Sigmoid colon (tissue), 7 donors: ENCODE results near the gene WDR91. TPM values are rescaled to one million over a fixed set of nuclear protein-coding genes. Genes with fewer than 3 reads are reported as not detected.

Experiments used
- DNase-seq: peaks from one replicate; pipeline ENCODE4 v3.0.0-alpha.2; 2019
- H3K27ac ChIP-seq, 4 donors: fragments of 200-600 bp; sonication (generic); one replicate each; pipeline ENCODE4 v1.5.1; 2016 to 2019; ENCODE audit warnings: mild to moderate bottlenecking in 1 of 4
- H3K27me3 ChIP-seq, 3 donors: fragments of 200-600 bp; sonication (generic); one replicate each; pipeline ENCODE4 v1.5.1; 2019; ENCODE audit warnings: mild to moderate bottlenecking in 1 of 3
- H3K36me3 ChIP-seq, 4 donors: fragments of 200-600 bp; sonication (generic); one replicate each; pipeline ENCODE4 v1.5.1; 2016 to 2019
- H3K4me1 ChIP-seq, 4 donors: fragments of 200-600 bp; sonication (generic); one replicate each; pipeline ENCODE4 v1.5.1; 2017 to 2019
- H3K4me3 ChIP-seq, 4 donors: fragments of 200-600 bp; sonication (generic); one replicate each; pipeline ENCODE4 v1.5.1; 2017 to 2019; ENCODE audit warnings: mild to moderate bottlenecking in 2 of 4, moderate library complexity in 1 of 4
- H3K9me3 ChIP-seq, 4 donors: fragments of 200-600 bp in 3 of 4; sonication (generic) in 3 of 4; one replicate each; pipeline versions ENCODE4 v1.5.1 to v1.6.1; 2013 to 2019
- EP300 ChIP-seq, 4 donors: sonication (generic); formaldehyde crosslinking; IDR thresholded peaks; one replicate each; pipeline ENCODE4 v1.6.1; 2017; ENCODE audit warnings: antibody characterized with exemption in 4 of 4
- POLR2A ChIP-seq, 2 donors: fragments of 450-650 bp; IDR thresholded peaks; one replicate each; pipeline ENCODE4 v1.6.1; 2016; ENCODE audit warnings: antibody characterized with exemption in 2 of 2, mild to moderate bottlenecking in 2 of 2, moderate library complexity in 2 of 2
- POLR2AphosphoS5 ChIP-seq, 4 donors: sonication (generic); formaldehyde crosslinking; IDR thresholded peaks; one replicate each; pipeline ENCODE4 v1.6.1; 2017; ENCODE audit warnings: antibody characterized with exemption in 4 of 4
- WGBS, 2 donors: extraction: QIAGEN DNeasy Blood & Tissue Kit; methylation state at CpG; one replicate each; pipeline ENCODE4 v1.1.7; 2013; 5-methylcytosine and 5-hydroxymethylcytosine counted together
- intact Hi-C: fragments of 100-400 bp; cut with DNase I; formaldehyde crosslinking; loops from one replicate; pipeline ENCODE4 v1.15.1; 2023
- polyA plus RNA-seq, 3 donors: library from polyadenylated mRNA; stranded (reverse); fragments of 200-250 nt; gene quantifications; one replicate each; pipeline ENCODE4 v1.2.3, GENCODE V29; 2013
- total RNA-seq, 4 donors: library from RNA; depleted of rRNA; stranded (reverse); fragments of >200 nt; gene quantifications; one replicate each; pipeline ENCODE4 v1.1.0, GENCODE V29; 2016
- TF ChIP-seq, protein P1 (sequence below), 4 experiments: fragments of 450-650 bp in 3 of 4; fragments of 200-600 bp in 1 of 4; IDR thresholded peaks; one replicate each; pipeline ENCODE4 v1.5.1; 2016 to 2019; ENCODE audit warnings: antibody characterized with exemption in 4 of 4, mild to moderate bottlenecking in 3 of 4, moderate library complexity in 2 of 4
- donor health status: healthy with polysubstance abuse.
- donor health status: Bipolar disorder and iron deficiency.
- donor health status: healthy.

Gene WDR91
- total and polyA plus RNA-seq, 7 donors = 2.1 to 14.1 (median 11.0) TPM

DNA sequence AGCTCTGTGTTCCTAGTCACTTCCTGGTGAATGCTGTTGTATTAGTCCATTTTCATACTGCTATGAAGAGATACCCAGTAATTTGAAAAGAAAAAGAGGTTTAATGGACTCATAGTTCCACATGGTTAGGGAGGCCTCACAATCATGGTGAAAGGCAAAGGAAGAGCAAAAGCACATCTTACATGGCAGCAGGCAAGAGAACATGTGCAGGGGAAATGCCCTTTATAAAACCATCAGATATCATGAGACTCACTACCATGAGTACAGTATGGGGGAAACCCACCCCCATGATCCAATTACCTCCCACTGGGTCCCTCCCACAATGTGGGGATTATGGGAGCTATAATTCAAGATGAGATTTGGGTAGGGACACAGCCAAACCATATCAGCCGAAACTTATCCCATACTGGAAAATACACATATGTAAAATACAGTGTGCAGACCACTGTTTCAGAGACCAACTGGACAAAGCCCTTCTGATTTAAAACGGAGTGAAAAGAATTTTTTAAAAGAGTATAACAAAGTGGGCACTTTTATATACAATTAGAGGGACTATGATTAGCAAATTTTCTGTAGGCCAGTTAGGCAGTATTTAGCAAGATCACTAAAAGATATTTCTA lies 48.8 kb downstream of the WDR91 start:
- H3K36me3 ChIP-seq = peaks cover 7 to 39% (median 20%) of the 10 kb centered on the region in 4 donors
- no peaks in the 10 kb centered on the region for H3K27me3 ChIP-seq
- H3K4me1 ChIP-seq = peaks cover 0 to 45% (median 23%) of the 10 kb centered on the region in 4 donors
- TF ChIP-seq, protein P1, sequence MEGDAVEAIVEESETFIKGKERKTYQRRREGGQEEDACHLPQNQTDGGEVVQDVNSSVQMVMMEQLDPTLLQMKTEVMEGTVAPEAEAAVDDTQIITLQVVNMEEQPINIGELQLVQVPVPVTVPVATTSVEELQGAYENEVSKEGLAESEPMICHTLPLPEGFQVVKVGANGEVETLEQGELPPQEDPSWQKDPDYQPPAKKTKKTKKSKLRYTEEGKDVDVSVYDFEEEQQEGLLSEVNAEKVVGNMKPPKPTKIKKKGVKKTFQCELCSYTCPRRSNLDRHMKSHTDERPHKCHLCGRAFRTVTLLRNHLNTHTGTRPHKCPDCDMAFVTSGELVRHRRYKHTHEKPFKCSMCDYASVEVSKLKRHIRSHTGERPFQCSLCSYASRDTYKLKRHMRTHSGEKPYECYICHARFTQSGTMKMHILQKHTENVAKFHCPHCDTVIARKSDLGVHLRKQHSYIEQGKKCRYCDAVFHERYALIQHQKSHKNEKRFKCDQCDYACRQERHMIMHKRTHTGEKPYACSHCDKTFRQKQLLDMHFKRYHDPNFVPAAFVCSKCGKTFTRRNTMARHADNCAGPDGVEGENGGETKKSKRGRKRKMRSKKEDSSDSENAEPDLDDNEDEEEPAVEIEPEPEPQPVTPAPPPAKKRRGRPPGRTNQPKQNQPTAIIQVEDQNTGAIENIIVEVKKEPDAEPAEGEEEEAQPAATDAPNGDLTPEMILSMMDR (IDR thresholded peaks at IDR 0.05) = no peak
- TF ChIP-seq POLR2A (IDR thresholded peaks at IDR 0.05) (no peak), EP300 (IDR thresholded peaks at IDR 0.05) (no peak), POLR2AphosphoS5 (IDR thresholded peaks at IDR 0.05) (no peak)
- no peaks in the 10 kb centered on the region for H3K9me3 ChIP-seq
- WGBS, 2 donors = 95 to 97% methylated on average over 2 of the region's 2 CpGs
- no peak for DNase-seq
- intact Hi-C loops = loop anchor here (10.0 kb wide), 1 partner anchor 388 kb away; the partner anchor contains the start of gene CALD1
- H3K4me3 ChIP-seq = no peak overlapping the region
- H3K27ac ChIP-seq = peak overlapping the region in 2 of 4 donors; percentile 32 to 67

- Histone ChIP-seq H3K4me1 (peaks cover 0 to 45% (median 17%) of the 10 kb centered on the region in 4 donors), H3K9me3 (no peaks in the 10 kb centered on the region), H3K36me3 (peaks cover 0 to 31% (median 15%) of the 10 kb centered on the region in 4 donors), H3K4me3 (no peak overlapping the region), H3K27me3 (no peaks in the 10 kb centered on the region), H3K27ac (peak overlapping the region in 3 of 4 donors; percentile 32 to 67 (median 43))
- no peak for DNase-seq
- intact Hi-C loops = loop anchor here (10.0 kb wide), 1 partner anchor 387 kb away; the partner anchor contains the start of gene CALD1
- TF ChIP-seq, protein P1 (IDR thresholded peaks at IDR 0.05) = no peak
- TF ChIP-seq POLR2AphosphoS5 (IDR thresholded peaks at IDR 0.05) (no peak), EP300 (IDR thresholded peaks at IDR 0.05) (no peak), POLR2A (IDR thresholded peaks at IDR 0.05) (no peak)
- 90 to 92% methylated on average over 6 of the region's 6 CpGs for WGBS, 2 donors
Measured at GRCh38 chr7:135161669-135162068, 49.7 kb downstream of the WDR91 start.

GRCh38 chr7:135160858-135161653 lies 50.3 kb downstream of the WDR91 start:
- Histone ChIP-seq H3K9me3 (no peaks in the 10 kb centered on the region), H3K4me1 (peaks cover 0 to 41% (median 17%) of the 10 kb centered on the region in 4 donors), H3K4me3 (no peak overlapping the region), H3K27me3 (no peaks in the 10 kb centered on the region), H3K27ac (peak overlapping the region in 3 of 4 donors; percentile 32 to 67 (median 43)), H3K36me3 (peaks cover 0 to 25% (median 12%) of the 10 kb centered on the region in 4 donors)
- no peak for DNase-seq
- TF ChIP-seq POLR2AphosphoS5 (IDR thresholded peaks at IDR 0.05) (no peak), POLR2A (IDR thresholded peaks at IDR 0.05) (no peak), EP300 (IDR thresholded peaks at IDR 0.05) (no peak)
- TF ChIP-seq, protein P1 (IDR thresholded peaks at IDR 0.05) = no peak
- 58 to 80% methylated on average over 9 of the region's 9 CpGs for WGBS, 2 donors
- intact Hi-C loops = loop anchor here (10.0 kb wide), 1 partner anchor 386 kb away; the partner anchor contains the start of gene CALD1

DNA sequence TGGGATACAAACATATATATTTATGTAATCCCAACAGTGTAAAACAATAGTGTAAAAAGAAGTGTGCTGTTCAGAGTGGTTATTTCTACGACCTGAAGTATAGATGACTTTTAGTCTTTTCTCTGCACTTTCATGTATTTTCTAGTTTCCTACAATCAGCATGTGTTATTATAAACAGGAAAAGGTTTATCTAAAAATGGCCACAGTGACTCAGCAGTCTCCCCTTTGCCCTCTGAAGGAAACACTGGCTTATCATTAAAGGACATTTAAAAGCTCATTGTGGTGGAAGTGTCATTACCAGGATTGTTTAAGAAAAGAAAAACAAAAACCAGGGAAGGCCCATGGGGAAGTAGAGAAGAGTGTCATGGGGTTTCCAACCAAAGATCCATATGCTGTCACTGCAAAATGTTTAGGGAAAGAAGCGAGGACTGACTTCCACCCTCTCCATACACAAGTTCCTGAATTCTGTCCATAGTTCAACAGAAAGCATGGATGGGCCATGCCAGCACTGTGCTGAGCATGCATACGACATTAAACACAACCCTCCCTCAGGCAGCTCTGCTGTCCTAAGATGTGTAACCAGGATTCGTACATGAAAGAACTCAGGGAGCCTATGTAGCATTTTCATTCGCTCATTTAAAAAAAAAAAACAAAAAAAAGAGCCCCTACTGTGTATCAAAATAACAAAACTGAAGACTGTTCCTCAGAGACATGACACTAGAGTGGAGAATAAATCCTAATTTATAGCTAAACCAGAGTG lies 51.0 kb downstream of the WDR91 start:
- no peaks in the 10 kb centered on the region for H3K27me3 ChIP-seq
- peaks cover 0 to 17% (median 5%) of the 10 kb centered on the region in 4 donors for H3K36me3 ChIP-seq
- peak overlapping the region; percentile 5 to 67 (median 38) for H3K27ac ChIP-seq
- peaks cover 0 to 41% (median 17%) of the 10 kb centered on the region in 4 donors for H3K4me1 ChIP-seq
- intact Hi-C loops = loop anchor here (10.0 kb wide), 1 partner anchor 385 kb away; the partner anchor contains the start of gene CALD1
- DNase-seq = no peak
- WGBS, 2 donors = 71 to 85% methylated on average over 5 of the region's 5 CpGs
- no peaks in the 10 kb centered on the region for H3K9me3 ChIP-seq
- TF ChIP-seq POLR2A (IDR thresholded peaks at IDR 0.05) = no peak
- TF ChIP-seq POLR2AphosphoS5 (IDR thresholded peaks at IDR 0.05) = peak in 1 of 4 donors; percentile 18
- no peak for TF ChIP-seq EP300 (IDR thresholded peaks at IDR 0.05)
- TF ChIP-seq, protein P1 (IDR thresholded peaks at IDR 0.05) = no peak
- no peak overlapping the region for H3K4me3 ChIP-seq
